PFSK-1 (cell line): Measurements from ENCODE around the gene GREB1.

Experiments used
- FOXP2 ChIP-seq: optimal IDR thresholded peaks from 2 replicates; pipeline ENCODE3; 2011; ENCODE audit warnings: borderline replicate concordance, control low read depth, inconsistent platforms; ENCODE audit not compliant: insufficient read depth; ENCODE audit errors: extremely low read length, extremely low read depth
- POLR2AphosphoS5 ChIP-seq: IDR thresholded peaks from 2 replicates; pipeline ENCODE4 v1.6.1; 2012; ENCODE audit warnings: low read depth, mild to moderate bottlenecking, control low read depth, low read length, moderate library complexity
- SIN3A ChIP-seq: IDR thresholded peaks from 2 replicates; pipeline ENCODE4 v1.6.1; 2012; ENCODE audit warnings: mild to moderate bottlenecking, low read length, moderate library complexity, borderline replicate concordance; ENCODE audit not compliant: insufficient read depth
- TAF1 ChIP-seq: IDR thresholded peaks from 2 replicates; pipeline ENCODE4 v1.6.1; 2012; ENCODE audit warnings: low read length, control low read depth, borderline replicate concordance; ENCODE audit not compliant: insufficient read depth
- TF ChIP-seq, protein P1 (sequence below), 2 experiments: IDR thresholded peaks; 2 replicates each; pipeline versions ENCODE4 v1.6.1 to v1.8.0; 2011 to 2012; ENCODE audit warnings: low read depth in 2 of 2, low read length in 2 of 2, control low read depth in 1 of 2, inconsistent platforms in 1 of 2, mild to moderate bottlenecking in 1 of 2, moderate library complexity in 1 of 2; ENCODE audit not compliant: insufficient read depth in 1 of 2

The GREB1 gene

GRCh38 chr2:11630855-11631254, 97.0 kb downstream of the GREB1 start:
- TF ChIP-seq TAF1: no peak
- TF ChIP-seq FOXP2: no peak
- TF ChIP-seq, protein P1, sequence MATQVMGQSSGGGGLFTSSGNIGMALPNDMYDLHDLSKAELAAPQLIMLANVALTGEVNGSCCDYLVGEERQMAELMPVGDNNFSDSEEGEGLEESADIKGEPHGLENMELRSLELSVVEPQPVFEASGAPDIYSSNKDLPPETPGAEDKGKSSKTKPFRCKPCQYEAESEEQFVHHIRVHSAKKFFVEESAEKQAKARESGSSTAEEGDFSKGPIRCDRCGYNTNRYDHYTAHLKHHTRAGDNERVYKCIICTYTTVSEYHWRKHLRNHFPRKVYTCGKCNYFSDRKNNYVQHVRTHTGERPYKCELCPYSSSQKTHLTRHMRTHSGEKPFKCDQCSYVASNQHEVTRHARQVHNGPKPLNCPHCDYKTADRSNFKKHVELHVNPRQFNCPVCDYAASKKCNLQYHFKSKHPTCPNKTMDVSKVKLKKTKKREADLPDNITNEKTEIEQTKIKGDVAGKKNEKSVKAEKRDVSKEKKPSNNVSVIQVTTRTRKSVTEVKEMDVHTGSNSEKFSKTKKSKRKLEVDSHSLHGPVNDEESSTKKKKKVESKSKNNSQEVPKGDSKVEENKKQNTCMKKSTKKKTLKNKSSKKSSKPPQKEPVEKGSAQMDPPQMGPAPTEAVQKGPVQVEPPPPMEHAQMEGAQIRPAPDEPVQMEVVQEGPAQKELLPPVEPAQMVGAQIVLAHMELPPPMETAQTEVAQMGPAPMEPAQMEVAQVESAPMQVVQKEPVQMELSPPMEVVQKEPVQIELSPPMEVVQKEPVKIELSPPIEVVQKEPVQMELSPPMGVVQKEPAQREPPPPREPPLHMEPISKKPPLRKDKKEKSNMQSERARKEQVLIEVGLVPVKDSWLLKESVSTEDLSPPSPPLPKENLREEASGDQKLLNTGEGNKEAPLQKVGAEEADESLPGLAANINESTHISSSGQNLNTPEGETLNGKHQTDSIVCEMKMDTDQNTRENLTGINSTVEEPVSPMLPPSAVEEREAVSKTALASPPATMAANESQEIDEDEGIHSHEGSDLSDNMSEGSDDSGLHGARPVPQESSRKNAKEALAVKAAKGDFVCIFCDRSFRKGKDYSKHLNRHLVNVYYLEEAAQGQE (IDR thresholded peaks at IDR 0.05; ENCODE audit: insufficient read depth in 1 of 2, low read depth in 2 of 2, low read length in 2 of 2): no peak
- TF ChIP-seq SIN3A: no peak

DNA sequence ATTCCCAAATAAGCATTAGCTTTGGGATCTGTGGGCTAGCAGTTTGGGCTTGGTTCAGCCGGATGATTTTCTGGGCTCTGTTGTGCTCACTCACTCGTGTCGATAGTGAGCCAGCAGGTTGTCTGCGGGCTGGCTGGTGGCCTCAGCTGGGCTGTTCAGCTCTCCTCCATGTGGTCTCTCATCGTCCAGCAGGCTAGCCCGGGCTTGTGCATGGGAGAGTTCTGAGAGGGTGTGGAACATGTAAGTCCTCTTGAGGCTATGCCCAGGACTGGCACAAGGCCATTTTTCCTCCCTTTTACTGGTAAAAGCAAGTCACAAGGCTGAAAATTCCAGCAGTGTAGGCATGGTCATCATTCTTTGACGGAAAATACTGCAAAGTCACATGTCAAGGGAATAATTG, 97.6 kb downstream of the GREB1 start:
- no peak for TF ChIP-seq SIN3A
- no peak for TF ChIP-seq POLR2AphosphoS5
- no peak for TF ChIP-seq TAF1
- TF ChIP-seq FOXP2: no peak
- TF ChIP-seq, protein P1 (IDR thresholded peaks at IDR 0.05; ENCODE audit: insufficient read depth in 1 of 2, low read depth in 2 of 2, low read length in 2 of 2): no peak

DNA sequence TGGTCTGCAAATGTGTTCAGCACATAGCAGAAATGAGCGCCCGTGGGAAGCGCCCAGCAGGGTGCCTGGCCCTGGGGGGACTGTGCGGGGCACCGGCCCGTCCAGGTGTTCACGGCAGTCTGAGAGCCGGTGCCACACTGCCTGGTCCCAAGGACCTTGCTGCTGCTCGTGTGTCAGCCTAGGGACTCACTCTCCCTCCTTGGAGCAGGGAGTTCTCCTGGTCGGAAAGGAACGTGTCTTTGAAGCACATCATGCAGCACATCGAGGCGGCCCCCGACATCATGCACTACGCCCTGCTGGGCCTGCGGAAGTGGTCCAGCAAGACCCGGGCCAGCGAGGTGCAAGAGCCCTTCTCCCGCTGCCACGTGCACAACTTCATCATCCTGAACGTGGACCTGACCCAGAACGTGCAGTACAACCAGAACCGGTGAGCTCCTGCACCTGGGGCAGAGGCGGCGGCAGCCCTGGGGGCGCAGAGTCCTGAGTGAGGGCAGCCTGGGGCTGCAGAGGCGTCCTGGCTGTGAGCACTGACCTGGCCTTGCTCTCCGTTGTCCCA, 100.2 kb downstream of the GREB1 start:
- TF ChIP-seq POLR2AphosphoS5: no peak
- no peak for TF ChIP-seq FOXP2
- no peak for TF ChIP-seq SIN3A

GRCh38 chr2:11634584-11634983, 100.7 kb downstream of the GREB1 start:
- TF ChIP-seq, protein P1 (IDR thresholded peaks at IDR 0.05; ENCODE audit: insufficient read depth in 1 of 2, low read depth in 2 of 2, low read length in 2 of 2): no peak
- TF ChIP-seq FOXP2 (no peak), POLR2AphosphoS5 (no peak), TAF1 (no peak), SIN3A (no peak)

DNA sequence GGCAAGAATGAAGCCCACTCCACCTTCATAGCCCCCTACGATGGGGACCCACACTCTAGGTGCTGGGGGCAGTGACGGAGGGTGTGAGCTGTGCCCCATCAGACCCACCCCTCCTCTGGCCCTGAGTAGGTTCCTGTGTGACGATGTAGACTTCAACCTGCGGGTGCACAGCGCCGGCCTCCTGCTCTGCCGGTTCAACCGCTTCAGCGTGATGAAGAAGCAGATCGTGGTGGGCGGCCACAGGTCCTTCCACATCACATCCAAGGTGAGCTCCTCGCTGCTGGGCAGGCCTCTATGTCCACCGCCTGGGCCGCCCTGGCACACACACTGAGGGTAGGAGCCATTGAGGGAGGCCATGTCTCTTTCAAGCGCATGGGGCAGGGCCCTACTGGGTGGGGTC, 101.3 kb downstream of the GREB1 start:
- TF ChIP-seq POLR2AphosphoS5 (no peak), SIN3A (no peak), TAF1 (no peak), FOXP2 (no peak)
- TF ChIP-seq, protein P1 (IDR thresholded peaks at IDR 0.05; ENCODE audit: insufficient read depth in 1 of 2, low read depth in 2 of 2, low read length in 2 of 2): no peak
